Stomach smooth muscle (tissue), 2 donors: ENCODE measurements around the gene ACSS3.
"Not testable (repeated sequence)": the region's sequence is repeated elsewhere in the genome, so short reads cannot be mapped to it uniquely, and the experiment has no call there.

Experiments used
- H3K27ac ChIP-seq: one replicate; pipeline ENCODE4 v1.7.0; 2013; ENCODE audit warnings: mild to moderate bottlenecking, low read length, inconsistent platforms
- H3K27me3 ChIP-seq, 2 donors: one replicate each; pipeline ENCODE4 v1.7.0; 2013; ENCODE audit warnings: low read length in 2 of 2; ENCODE audit not compliant: insufficient read depth in 2 of 2, control insufficient read depth in 1 of 2
- H3K36me3 ChIP-seq, 2 donors: one replicate each; pipeline ENCODE4 v1.7.0; 2013; ENCODE audit warnings: low read length in 2 of 2; ENCODE audit not compliant: control insufficient read depth in 2 of 2, insufficient read depth in 2 of 2
- H3K4me1 ChIP-seq: one replicate; pipeline ENCODE4 v1.7.0; 2013; ENCODE audit warnings: low read length; ENCODE audit not compliant: control insufficient read depth, insufficient read depth
- H3K4me3 ChIP-seq, 2 donors: one replicate each; pipeline ENCODE4 v1.7.0; 2013; ENCODE audit warnings: low read length in 2 of 2
- H3K9ac ChIP-seq, 2 donors: one replicate each; pipeline ENCODE4 v1.7.0; 2013; ENCODE audit warnings: low read length in 2 of 2, mild to moderate bottlenecking in 1 of 2
- H3K9me3 ChIP-seq, 2 donors: one replicate each; pipeline ENCODE4 v1.7.0; 2013; ENCODE audit warnings: low read length in 2 of 2; ENCODE audit not compliant: control insufficient read depth in 2 of 2
- donor health status: healthy.
- donor health status: Pancreatic carcinoma.

Gene ACSS3

GRCh38 chr12:81094718-81095360 lies 17.0 kb downstream of the ACSS3 start:
- Histone ChIP-seq H3K9ac (no peak overlapping the region), H3K27me3 (no peaks in the 10 kb centered on the region), H3K36me3 (no peaks in the 10 kb centered on the region), H3K4me1 (no peaks in the 10 kb centered on the region), H3K27ac (no peak overlapping the region), H3K4me3 (no peak overlapping the region), H3K9me3 (no peaks in the 10 kb centered on the region)

- H3K4me1 ChIP-seq, result no peaks in the 10 kb centered on the region
- no peak overlapping the region for H3K9ac ChIP-seq
- no peaks in the 10 kb centered on the region for H3K27me3 ChIP-seq
- H3K27ac ChIP-seq, result no peak overlapping the region
- no peak overlapping the region for H3K4me3 ChIP-seq
- no peaks in the 10 kb centered on the region for H3K9me3 ChIP-seq
- H3K36me3 ChIP-seq, result no peaks in the 10 kb centered on the region
Measured at GRCh38 chr12:81095501-81096232, 17.8 kb downstream of the ACSS3 start.

- H3K4me1 ChIP-seq, result no peaks in the 10 kb centered on the region
- H3K27me3 ChIP-seq, result no peaks in the 10 kb centered on the region
- no peak overlapping the region for H3K9ac ChIP-seq
- H3K9me3 ChIP-seq, result no peaks in the 10 kb centered on the region
- H3K36me3 ChIP-seq, result no peaks in the 10 kb centered on the region
- no peak overlapping the region for H3K4me3 ChIP-seq
- no peak overlapping the region for H3K27ac ChIP-seq
Measured at GRCh38 chr12:81105687-81106086, 27.8 kb downstream of the ACSS3 start.

- Histone ChIP-seq H3K9me3 (no peaks in the 10 kb centered on the region), H3K36me3 (no peaks in the 10 kb centered on the region), H3K4me1 (no peaks in the 10 kb centered on the region), H3K9ac (no peak overlapping the region), H3K27me3 (no peaks in the 10 kb centered on the region), H3K4me3 (no peak overlapping the region), H3K27ac (no peak overlapping the region)
Measured at GRCh38 chr12:81114226-81114625, 36.3 kb downstream of the ACSS3 start.

GRCh38 chr12:81119069-81119468 lies 41.2 kb downstream of the ACSS3 start:
- H3K27ac ChIP-seq, H3K4me3 ChIP-seq, H3K9ac ChIP-seq, H3K36me3 ChIP-seq, H3K27me3 ChIP-seq, H3K9me3 ChIP-seq, H3K4me1 ChIP-seq: not testable (repeated sequence)

- Histone ChIP-seq H3K27me3 (no peaks in the 10 kb centered on the region), H3K9me3 (peaks cover 0 to 2% of the 10 kb centered on the region in 2 donors), H3K4me3 (no peak overlapping the region), H3K27ac (no peak overlapping the region), H3K4me1 (no peaks in the 10 kb centered on the region), H3K36me3 (no peaks in the 10 kb centered on the region), H3K9ac (no peak overlapping the region)
Measured at GRCh38 chr12:81120961-81121360, 43.1 kb downstream of the ACSS3 start.

GRCh38 chr12:81123611-81124010 lies 45.7 kb downstream of the ACSS3 start:
- Histone ChIP-seq H3K9me3 (peaks cover 0 to 2% of the 10 kb centered on the region in 2 donors), H3K9ac (no peak overlapping the region), H3K4me1 (no peaks in the 10 kb centered on the region), H3K27ac (no peak overlapping the region), H3K27me3 (no peaks in the 10 kb centered on the region), H3K36me3 (no peaks in the 10 kb centered on the region), H3K4me3 (no peak overlapping the region)

- Histone ChIP-seq H3K4me1 (no peaks in the 10 kb centered on the region), H3K36me3 (no peaks in the 10 kb centered on the region), H3K27ac (no peak overlapping the region), H3K27me3 (no peaks in the 10 kb centered on the region), H3K9me3 (peaks cover 0 to 2% of the 10 kb centered on the region in 2 donors), H3K9ac (no peak overlapping the region), H3K4me3 (no peak overlapping the region)
Measured at GRCh38 chr12:81125691-81126090, 47.8 kb downstream of the ACSS3 start.

GRCh38 chr12:81128930-81129554 lies 51.2 kb downstream of the ACSS3 start:
- H3K4me1 ChIP-seq, result no peaks in the 10 kb centered on the region
- no peaks in the 10 kb centered on the region for H3K9me3 ChIP-seq
- H3K27me3 ChIP-seq, result no peaks in the 10 kb centered on the region
- no peaks in the 10 kb centered on the region for H3K36me3 ChIP-seq
- H3K4me3 ChIP-seq, result no peak overlapping the region
- no peak overlapping the region for H3K9ac ChIP-seq
- H3K27ac ChIP-seq, result no peak overlapping the region

GRCh38 chr12:81136519-81136918 lies 58.6 kb downstream of the ACSS3 start:
- no peak overlapping the region for H3K27ac ChIP-seq
- H3K9me3 ChIP-seq, result no peaks in the 10 kb centered on the region
- no peak overlapping the region for H3K9ac ChIP-seq
- H3K4me1 ChIP-seq, result no peaks in the 10 kb centered on the region
- no peaks in the 10 kb centered on the region for H3K36me3 ChIP-seq
- no peak overlapping the region for H3K4me3 ChIP-seq
- H3K27me3 ChIP-seq, result no peaks in the 10 kb centered on the region

GRCh38 chr12:81137801-81138200 lies 59.9 kb downstream of the ACSS3 start:
- H3K27me3 ChIP-seq, result no peaks in the 10 kb centered on the region
- H3K9ac ChIP-seq, result no peak overlapping the region
- no peak overlapping the region for H3K4me3 ChIP-seq
- no peaks in the 10 kb centered on the region for H3K4me1 ChIP-seq
- no peaks in the 10 kb centered on the region for H3K36me3 ChIP-seq
- no peaks in the 10 kb centered on the region for H3K9me3 ChIP-seq
- no peak overlapping the region for H3K27ac ChIP-seq
